Psoas muscle (tissue), 8 donors: ENCODE results near the gene MEIS2. TPM values are rescaled to one million over a fixed set of nuclear protein-coding genes. Genes with fewer than 3 reads are reported as not detected.

Source experiments
- ATAC-seq, 4 donors: fragments of 200-7000 bp; cut with Tn5 transposase; one replicate each; pipeline ENCODE4 v1.9.1; 2020; ENCODE audit warnings: moderate library complexity in 3 of 4, mild to moderate bottlenecking in 2 of 4
- DNase-seq, 2 donors: peaks; one replicate each; pipeline ENCODE4 v3.0.0-alpha.2; 2020
- H3K27ac ChIP-seq: fragments of 200-600 bp; one replicate; pipeline ENCODE4 v1.8.0; 2022
- H3K27me3 ChIP-seq, 3 donors: fragments of 200-600 bp in 1 of 3; one replicate each; pipeline versions ENCODE4 v1.6.1 to v1.8.0; 2013 to 2022; ENCODE audit warnings: low read length in 2 of 3, mild to moderate bottlenecking in 2 of 3, moderate library complexity in 1 of 3; ENCODE audit not compliant: insufficient read depth in 3 of 3
- H3K36me3 ChIP-seq, 2 donors: fragments of 200-600 bp in 1 of 2; one replicate each; pipeline versions ENCODE4 v1.6.1 to v1.8.0; 2013 to 2022; ENCODE audit warnings: low read depth in 1 of 2, mild to moderate bottlenecking in 1 of 2, moderate library complexity in 1 of 2; ENCODE audit not compliant: insufficient read depth in 1 of 2
- H3K4me1 ChIP-seq: fragments of 200-600 bp; one replicate; pipeline ENCODE4 v1.8.0; 2022
- H3K4me3 ChIP-seq: fragments of 200-600 bp; one replicate; pipeline ENCODE4 v1.8.0; 2022; ENCODE audit warnings: mild to moderate bottlenecking
- H3K9me3 ChIP-seq: fragments of 200-600 bp; one replicate; pipeline ENCODE4 v1.8.0; 2022
- CTCF ChIP-seq: fragments of 200-600 bp; IDR thresholded peaks from one replicate; pipeline ENCODE4 v1.8.0; 2022; ENCODE audit warnings: antibody characterized with exemption
- WGBS, 3 donors: extraction: QIAGEN DNeasy Blood & Tissue Kit; methylation state at CpG; one replicate each; pipeline versions ENCODE4 v1.1.6 to v1.1.7; 2013; 5-methylcytosine and 5-hydroxymethylcytosine counted together
- intact Hi-C, 2 donors: fragments of 100-400 bp; cut with DNase I; formaldehyde crosslinking; loops; one replicate each; pipeline versions ENCODE4 v1.11.0 to v1.14.2; 2022
- polyA plus RNA-seq, 3 donors: library from polyadenylated mRNA; stranded (reverse); fragments of 200-250 nt; gene quantifications; one replicate each; pipeline ENCODE4 v1.2.3, GENCODE V29; 2013
- total RNA-seq, 4 donors: library from RNA; stranded (reverse); fragmentation: NEBNext Ultra II Directional in 2 of 4; extraction: Animal tissue kit (Norgen Biotek cat#: 25700) in 2 of 4; gene quantifications; one replicate each; pipeline versions ENCODE4 v1.2.1 to v1.2.4, GENCODE V29; 2021 to 2023
- donor health status: healthy with polysubstance abuse.
- donor health status: DM: no; HTN: no; CAD: no; lungs with moderate emphysema.
- donor health status: Bipolar disorder and iron deficiency.
- donor health status: healthy.
- donor health status: DM: yes; HTN: yes; CAD: no.
- donor health status: DM: no; HTN: no; CAD: no.
- donor health status: DM: no; HTN: no; CAD: no.
- donor health status: DM: yes; HTN: yes; CAD: no.

MEIS2 gene
- total and polyA plus RNA-seq, 7 donors = 0.42 to 24.3 (median 1.9) TPM

- Histone ChIP-seq H3K4me1 (peaks cover 4% of the 10 kb centered on the region), H3K27me3 (peaks cover 6 to 33% (median 28%) of the 10 kb centered on the region in 3 donors)
Observed at GRCh38 chr15:37100966-37101215, 542 bp upstream of the MEIS2 start.

GRCh38 chr15:37099319-37100108 lies 835 bp downstream of the MEIS2 start:
- no peaks in the 10 kb centered on the region for H3K9me3 ChIP-seq
- H3K4me1 ChIP-seq = peaks cover 4% of the 10 kb centered on the region
- DNase-seq (peak; percentile 48 to 56), ATAC-seq (peak in 1 of 4 donors; percentile 24)
- H3K27me3 ChIP-seq = peaks cover 6 to 26% (median 24%) of the 10 kb centered on the region in 3 donors
- peak overlapping the region; percentile 89 for H3K4me3 ChIP-seq
- intact Hi-C loops = loop anchor here in 1 of 2 donors (10.0 kb wide), 1 partner anchor 215 kb away; no protein-coding TSS in a partner anchor
- 1% methylated on average over 21 of the region's 21 CpGs for WGBS, 3 donors
- peak overlapping the region; percentile 89 for H3K27ac ChIP-seq
- H3K36me3 ChIP-seq = no peaks in the 10 kb centered on the region
- no peak for TF ChIP-seq CTCF

More at GRCh38 chr15:37100966-37101215, 542 bp upstream of the MEIS2 start:
- 0 to 2% (median 1%) methylated on average over 11 of the region's 11 CpGs for WGBS, 3 donors
- peak in 2 of 4 donors; percentile 19 to 34 for ATAC-seq
- DNase-seq = no peak
- peak overlapping the region; percentile 89 for H3K4me3 ChIP-seq
- H3K36me3 ChIP-seq = no peaks in the 10 kb centered on the region
- peak overlapping the region; percentile 89 for H3K27ac ChIP-seq
- no peaks in the 10 kb centered on the region for H3K9me3 ChIP-seq
- TF ChIP-seq CTCF = no peak
- intact Hi-C loops = loop anchor here in 1 of 2 donors (10.0 kb wide), 1 partner anchor 216 kb away; no protein-coding TSS in a partner anchor

- 1% methylated on average over 63 to 75 of the region's 75 CpGs for WGBS, 3 donors
- no peak for TF ChIP-seq CTCF
Observed at GRCh38 chr15:37098468-37099318, 1.7 kb downstream of the MEIS2 start.

GRCh38 chr15:37097144-37097919 lies 3.0 kb downstream of the MEIS2 start:
- Histone ChIP-seq H3K27me3 (peaks cover 0 to 18% (median 7%) of the 10 kb centered on the region in 3 donors), H3K9me3 (no peaks in the 10 kb centered on the region), H3K27ac (peak overlapping the region; percentile 9), H3K4me1 (no peaks in the 10 kb centered on the region), H3K4me3 (peak overlapping the region; percentile 89), H3K36me3 (peaks cover 0 to 18% of the 10 kb centered on the region in 2 donors)
- intact Hi-C loops = no loop called here
- TF ChIP-seq CTCF = no peak
- DNase-seq = peak in 1 of 2 donors; percentile 39
- ATAC-seq = no peak
- WGBS, 3 donors = 42 to 52% (median 43%) methylated on average over 30 of the region's 30 CpGs

More at GRCh38 chr15:37098468-37099318, 1.7 kb downstream of the MEIS2 start:
- peaks cover 0 to 8% of the 10 kb centered on the region in 2 donors for H3K36me3 ChIP-seq
- H3K4me1 ChIP-seq = peaks cover 4% of the 10 kb centered on the region
- DNase-seq (peak; percentile 54 to 62), ATAC-seq (peak; percentile 17 to 53 (median 47))
- H3K9me3 ChIP-seq = no peaks in the 10 kb centered on the region
- intact Hi-C loops = no loop called here
- H3K4me3 ChIP-seq = peak overlapping the region; percentile 89
- peaks cover 0 to 22% (median 16%) of the 10 kb centered on the region in 3 donors for H3K27me3 ChIP-seq
- H3K27ac ChIP-seq = peak overlapping the region; percentile 58
